HG02884 (cell line): ENCODE measurements around the gene TNFRSF13B.
"Not testable (repeated sequence)": the region's sequence is repeated elsewhere in the genome, so short reads cannot be mapped to it uniquely, and the experiment has no call there.

Experiments
- ATAC-seq: cut with Tn5 transposase; IDR thresholded peaks from one replicate; pipeline ENCODE4 v1.9.1; 2021; ENCODE audit warnings: mild to moderate bottlenecking, moderate library complexity; ENCODE audit not compliant: unreplicated experiment

Gene TNFRSF13B

GRCh38 chr17:16929035-16929680 lies 42.8 kb downstream of the TNFRSF13B start:
- no peak for ATAC-seq

GRCh38 chr17:16928406-16929034 lies 43.4 kb downstream of the TNFRSF13B start:
- no peak for ATAC-seq

- ATAC-seq = no peak
Measured at GRCh38 chr17:16927641-16928321, 44.1 kb downstream of the TNFRSF13B start.

GRCh38 chr17:16926571-16927451 lies 45.1 kb downstream of the TNFRSF13B start:
- no peak for ATAC-seq

- ATAC-seq = no peak
Measured at GRCh38 chr17:16926061-16926511, 45.8 kb downstream of the TNFRSF13B start.

GRCh38 chr17:16925461-16926060 lies 46.4 kb downstream of the TNFRSF13B start:
- no peak for ATAC-seq

- ATAC-seq = no peak
Measured at GRCh38 chr17:16924696-16925440, 47.0 kb downstream of the TNFRSF13B start.

GRCh38 chr17:16923904-16924695 lies 47.8 kb downstream of the TNFRSF13B start:
- ATAC-seq = no peak

GRCh38 chr17:16923097-16923903 lies 48.6 kb downstream of the TNFRSF13B start:
- no peak for ATAC-seq

- no peak for ATAC-seq
Measured at GRCh38 chr17:16922386-16923096, 49.4 kb downstream of the TNFRSF13B start.

- not testable (repeated sequence) for ATAC-seq
Measured at GRCh38 chr17:16921451-16921850, 50.5 kb downstream of the TNFRSF13B start.

- ATAC-seq = no peak
Measured at GRCh38 chr17:16920628-16921020, 51.3 kb downstream of the TNFRSF13B start.

GRCh38 chr17:16919663-16920627 lies 52.0 kb downstream of the TNFRSF13B start:
- no peak for ATAC-seq

- ATAC-seq = no peak
Measured at GRCh38 chr17:16918443-16918842, 53.5 kb downstream of the TNFRSF13B start.

- ATAC-seq = no peak
Measured at GRCh38 chr17:16917671-16918394, 54.1 kb downstream of the TNFRSF13B start.

GRCh38 chr17:16916557-16916920 lies 55.4 kb downstream of the TNFRSF13B start:
- ATAC-seq = no peak
